ENCODE measurements around the gene INSC. TPM values are rescaled to one million over a fixed set of nuclear protein-coding genes. Genes with fewer than 3 reads are reported as not detected.

Gene INSC
- total RNA-seq, 1 donor from 2014 or later = not detected

- H3K36me3 Mint-ChIP-seq (ENCODE audit: unreplicated experiment) = no peaks in the 10 kb centered on the region
- TF ChIP-seq, protein P1, sequence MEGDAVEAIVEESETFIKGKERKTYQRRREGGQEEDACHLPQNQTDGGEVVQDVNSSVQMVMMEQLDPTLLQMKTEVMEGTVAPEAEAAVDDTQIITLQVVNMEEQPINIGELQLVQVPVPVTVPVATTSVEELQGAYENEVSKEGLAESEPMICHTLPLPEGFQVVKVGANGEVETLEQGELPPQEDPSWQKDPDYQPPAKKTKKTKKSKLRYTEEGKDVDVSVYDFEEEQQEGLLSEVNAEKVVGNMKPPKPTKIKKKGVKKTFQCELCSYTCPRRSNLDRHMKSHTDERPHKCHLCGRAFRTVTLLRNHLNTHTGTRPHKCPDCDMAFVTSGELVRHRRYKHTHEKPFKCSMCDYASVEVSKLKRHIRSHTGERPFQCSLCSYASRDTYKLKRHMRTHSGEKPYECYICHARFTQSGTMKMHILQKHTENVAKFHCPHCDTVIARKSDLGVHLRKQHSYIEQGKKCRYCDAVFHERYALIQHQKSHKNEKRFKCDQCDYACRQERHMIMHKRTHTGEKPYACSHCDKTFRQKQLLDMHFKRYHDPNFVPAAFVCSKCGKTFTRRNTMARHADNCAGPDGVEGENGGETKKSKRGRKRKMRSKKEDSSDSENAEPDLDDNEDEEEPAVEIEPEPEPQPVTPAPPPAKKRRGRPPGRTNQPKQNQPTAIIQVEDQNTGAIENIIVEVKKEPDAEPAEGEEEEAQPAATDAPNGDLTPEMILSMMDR (IDR thresholded peaks at IDR 0.05) = no peak
- H3K27me3 Mint-ChIP-seq (ENCODE audit: unreplicated experiment) = peaks cover 6% of the 10 kb centered on the region
- DNase-seq (ENCODE audit: extremely low spot score, unreplicated experiment) = no peak
- H3K27ac Mint-ChIP-seq (ENCODE audit: unreplicated experiment) = no peak overlapping the region
- H3K4me1 Mint-ChIP-seq (ENCODE audit: unreplicated experiment) = no peaks in the 10 kb centered on the region
- no peak overlapping the region for H3K4me3 Mint-ChIP-seq (ENCODE audit: unreplicated experiment)
- H3K9me3 Mint-ChIP-seq (ENCODE audit: unreplicated experiment) = no peaks in the 10 kb centered on the region
Observed at GRCh38 chr11:15200696-15201095, 86.0 kb downstream of the INSC start.

- H3K27ac Mint-ChIP-seq (ENCODE audit: unreplicated experiment) = no peak overlapping the region
- H3K4me1 Mint-ChIP-seq (ENCODE audit: unreplicated experiment) = no peaks in the 10 kb centered on the region
- H3K27me3 Mint-ChIP-seq (ENCODE audit: unreplicated experiment) = peaks cover 12% of the 10 kb centered on the region
- H3K9me3 Mint-ChIP-seq (ENCODE audit: unreplicated experiment) = no peaks in the 10 kb centered on the region
- H3K36me3 Mint-ChIP-seq (ENCODE audit: unreplicated experiment) = no peaks in the 10 kb centered on the region
- DNase-seq (ENCODE audit: extremely low spot score, unreplicated experiment) = no peak
- H3K4me3 Mint-ChIP-seq (ENCODE audit: unreplicated experiment) = no peak overlapping the region
- TF ChIP-seq, protein P1 (IDR thresholded peaks at IDR 0.05) = no peak
Observed at GRCh38 chr11:15201586-15201985, 86.9 kb downstream of the INSC start.

- TF ChIP-seq, protein P1 (IDR thresholded peaks at IDR 0.05) = no peak
- H3K4me1 Mint-ChIP-seq (ENCODE audit: unreplicated experiment) = no peaks in the 10 kb centered on the region
- DNase-seq (ENCODE audit: extremely low spot score, unreplicated experiment) = no peak
- peaks cover 15% of the 10 kb centered on the region for H3K27me3 Mint-ChIP-seq (ENCODE audit: unreplicated experiment)
- no peak overlapping the region for H3K27ac Mint-ChIP-seq (ENCODE audit: unreplicated experiment)
- H3K36me3 Mint-ChIP-seq (ENCODE audit: unreplicated experiment) = no peaks in the 10 kb centered on the region
- H3K4me3 Mint-ChIP-seq (ENCODE audit: unreplicated experiment) = no peak overlapping the region
- no peaks in the 10 kb centered on the region for H3K9me3 Mint-ChIP-seq (ENCODE audit: unreplicated experiment)
Observed at GRCh38 chr11:15202626-15203025, 87.9 kb downstream of the INSC start.

GRCh38 chr11:15204711-15205110, 90.0 kb downstream of the INSC start:
- Mint-ChIP-seq H3K27me3 (ENCODE audit: unreplicated experiment) (peaks cover 16% of the 10 kb centered on the region), H3K27ac (ENCODE audit: unreplicated experiment) (no peak overlapping the region), H3K4me1 (ENCODE audit: unreplicated experiment) (no peaks in the 10 kb centered on the region), H3K4me3 (ENCODE audit: unreplicated experiment) (no peak overlapping the region), H3K36me3 (ENCODE audit: unreplicated experiment) (no peaks in the 10 kb centered on the region), H3K9me3 (ENCODE audit: unreplicated experiment) (no peaks in the 10 kb centered on the region)
- TF ChIP-seq, protein P1 (IDR thresholded peaks at IDR 0.05) = no peak
- DNase-seq (ENCODE audit: extremely low spot score, unreplicated experiment) = no peak

DNA sequence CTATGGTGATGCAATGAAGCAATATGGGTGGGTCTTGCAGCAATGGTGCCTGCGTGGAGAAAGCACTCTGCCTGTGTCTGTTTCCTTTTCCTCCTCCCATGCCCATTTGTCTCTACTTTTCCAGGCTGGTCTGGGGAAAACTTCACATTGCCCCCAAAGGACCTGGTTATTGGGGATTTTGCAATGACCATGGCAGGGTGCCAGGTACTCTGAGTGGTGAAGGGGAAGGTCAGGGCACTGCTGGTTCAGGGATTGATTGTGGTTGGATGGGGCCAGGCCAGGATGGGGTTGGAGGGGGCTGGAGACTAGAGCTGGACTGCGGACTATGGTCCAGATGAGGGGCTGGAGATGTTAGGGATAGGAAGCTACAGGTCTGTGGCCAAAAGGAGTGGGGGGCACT, 92.1 kb downstream of the INSC start:
- H3K27me3 Mint-ChIP-seq (ENCODE audit: unreplicated experiment) = peaks cover 18% of the 10 kb centered on the region
- H3K4me1 Mint-ChIP-seq (ENCODE audit: unreplicated experiment) = no peaks in the 10 kb centered on the region
- no peak for DNase-seq (ENCODE audit: extremely low spot score, unreplicated experiment)
- TF ChIP-seq, protein P1 (IDR thresholded peaks at IDR 0.05) = no peak
- no peak overlapping the region for H3K4me3 Mint-ChIP-seq (ENCODE audit: unreplicated experiment)
- H3K9me3 Mint-ChIP-seq (ENCODE audit: unreplicated experiment) = no peaks in the 10 kb centered on the region
- H3K27ac Mint-ChIP-seq (ENCODE audit: unreplicated experiment) = no peak overlapping the region
- no peaks in the 10 kb centered on the region for H3K36me3 Mint-ChIP-seq (ENCODE audit: unreplicated experiment)
